HCT116 (cell line): ENCODE results near the gene USH1G. TPM values are rescaled to one million over a fixed set of nuclear protein-coding genes. Genes with fewer than 3 reads are reported as not detected.

Experiments
- total RNA-seq: library from RNA; stranded (reverse); gene quantifications from one replicate; pipeline ENCODE4 v1.2.1, GENCODE V29; 2021; ENCODE audit not compliant: unreplicated experiment

The USH1G gene
- total RNA-seq, 1 experiment from 2014 or later, result 3.1 TPM

Other genes starting within 250 kb of the USH1G start
- gene CD300LF, start 210.3 kb downstream of the USH1G start, total RNA-seq, result not detected
- 8.2 TPM for gene RAB37, start 186.0 kb downstream of the USH1G start, total RNA-seq
- gene NHERF1, start 174.6 kb downstream of the USH1G start, total RNA-seq, result 129 TPM
- 88.7 TPM for gene NAT9, start 146.9 kb downstream of the USH1G start, total RNA-seq
- gene GRIN2C, start 63.4 kb downstream of the USH1G start, total RNA-seq, result 2.2 TPM
- 98.8 TPM for gene FDXR, start 50.3 kb downstream of the USH1G start, total RNA-seq
- gene FADS6, start 29.6 kb downstream of the USH1G start, total RNA-seq, result not detected
- gene OTOP2, start 1.0 kb upstream of the USH1G start, total RNA-seq, result not detected
- not detected for gene OTOP3, start 12.6 kb upstream of the USH1G start, total RNA-seq
- gene HID1, start 49.5 kb upstream of the USH1G start, total RNA-seq, result 43.8 TPM
- gene CDR2L, start 64.4 kb upstream of the USH1G start, total RNA-seq, result 26.5 TPM
- 80.5 TPM for gene MRPL58, start 89.4 kb upstream of the USH1G start, total RNA-seq
- 407 TPM for gene ATP5PD, start 123.7 kb upstream of the USH1G start, total RNA-seq
- 23.3 TPM for gene KCTD2, start 124.0 kb upstream of the USH1G start, total RNA-seq
- gene SLC16A5, start 164.7 kb upstream of the USH1G start, total RNA-seq, result 79.3 TPM
- 43.2 TPM for gene ARMC7, start 186.7 kb upstream of the USH1G start, total RNA-seq
- 115 TPM for gene NT5C, start 208.5 kb upstream of the USH1G start, total RNA-seq
- 575 TPM for gene JPT1, start 231.3 kb upstream of the USH1G start, total RNA-seq